Limb (tissue), 2 donors: ENCODE results near the gene ZNF831.

Experiments used
- DNase-seq, 2 donors: peaks; one replicate each; pipeline ENCODE4 v3.0.0-alpha.2; 2016; ENCODE audit errors: extremely low spot score in 2 of 2

Gene ZNF831

GRCh38 chr20:59163631-59164530 is at the start of gene ZNF831:
Gene ZNF831 (plus strand): TSS chr20:59163821. CDS start chr20:59191020, 27,199 bp downstream.
- no peak for DNase-seq

GRCh38 chr20:59117526-59117925 is 46.1 kb upstream of the ZNF831 start:
- DNase-seq: no peak

GRCh38 chr20:59118855-59119254 is 44.8 kb upstream of the ZNF831 start:
- no peak for DNase-seq

- no peak for DNase-seq
Measured at GRCh38 chr20:59120491-59120890, 43.1 kb upstream of the ZNF831 start.

GRCh38 chr20:59120919-59121318 is 42.7 kb upstream of the ZNF831 start:
- no peak for DNase-seq

GRCh38 chr20:59121714-59122565 is 41.7 kb upstream of the ZNF831 start:
- no peak for DNase-seq

GRCh38 chr20:59122566-59122919 is 41.1 kb upstream of the ZNF831 start:
- no peak for DNase-seq

GRCh38 chr20:59123011-59123677 is 40.5 kb upstream of the ZNF831 start:
- DNase-seq: no peak

- DNase-seq: no peak
Measured at GRCh38 chr20:59123678-59124255, 39.9 kb upstream of the ZNF831 start.

- DNase-seq: no peak
Measured at GRCh38 chr20:59124296-59125029, 39.2 kb upstream of the ZNF831 start.

- no peak for DNase-seq
Measured at GRCh38 chr20:59125332-59125731, 38.3 kb upstream of the ZNF831 start.

GRCh38 chr20:59125836-59126235 is 37.8 kb upstream of the ZNF831 start:
- no peak for DNase-seq

- DNase-seq: no peak
Measured at GRCh38 chr20:59127839-59128238, 35.8 kb upstream of the ZNF831 start.

GRCh38 chr20:59131551-59132285 is 31.9 kb upstream of the ZNF831 start:
- no peak for DNase-seq

- no peak for DNase-seq
Measured at GRCh38 chr20:59134182-59134581, 29.4 kb upstream of the ZNF831 start.

GRCh38 chr20:59135093-59135492 is 28.5 kb upstream of the ZNF831 start:
- no peak for DNase-seq

GRCh38 chr20:59136027-59136426 is 27.6 kb upstream of the ZNF831 start:
- DNase-seq: no peak

- no peak for DNase-seq
Measured at GRCh38 chr20:59137532-59137931, 26.1 kb upstream of the ZNF831 start.

- no peak for DNase-seq
Measured at GRCh38 chr20:59138114-59138748, 25.4 kb upstream of the ZNF831 start.

GRCh38 chr20:59139998-59140397 is 23.6 kb upstream of the ZNF831 start:
- no peak for DNase-seq
